Stimulated activated CD8-positive, alpha-beta memory T cell treated with anti-CD3 and anti-CD28 coated beads, Interleukin-12 subunit alpha, Interleukin-12 subunit beta, amount 100 ng/mL, for 4 hours (primary cell): ENCODE data around the gene MSTO1.
A peak's percentile ranks its signal among the peaks of the same experiment; 100 is the strongest.
"Not testable (repeated sequence)": the region's sequence is repeated elsewhere in the genome, so short reads cannot be mapped to it uniquely, and the experiment has no call there.

Source experiments
- DNase-seq: peaks from one replicate; pipeline ENCODE4 v3.0.0-alpha.2; 2020; ENCODE audit warnings: low read depth

The MSTO1 gene

GRCh38 chr1:155609515-155610256 lies at the start of gene MSTO1:
MSTO1 (plus strand) TSS chr1:155610218; CDS start chr1:155610249, 31 bp downstream.
- peak; percentile 89 for DNase-seq

- not testable (repeated sequence) for DNase-seq
Observed at GRCh38 chr1:155561779-155562580, 48.0 kb upstream of the MSTO1 start.

GRCh38 chr1:155562581-155563376 lies 47.2 kb upstream of the MSTO1 start, which contains the start of gene ASH1L:
ASH1L (minus strand) TSS chr1:155562803; CDS start chr1:155521519, 41,284 bp downstream.
- peak; percentile 91 for DNase-seq

GRCh38 chr1:155563377-155564022 lies 46.5 kb upstream of the MSTO1 start:
- not testable (repeated sequence) for DNase-seq

GRCh38 chr1:155569988-155570592 lies 39.9 kb upstream of the MSTO1 start:
- DNase-seq, result no peak

- no peak for DNase-seq
Observed at GRCh38 chr1:155570593-155570990, 39.4 kb upstream of the MSTO1 start.

GRCh38 chr1:155574077-155574476 lies 35.9 kb upstream of the MSTO1 start:
- DNase-seq, result no peak

GRCh38 chr1:155575608-155576007 lies 34.4 kb upstream of the MSTO1 start:
- DNase-seq, result not testable (repeated sequence)

- DNase-seq, result not testable (repeated sequence)
Observed at GRCh38 chr1:155583846-155584245, 26.2 kb upstream of the MSTO1 start.

- not testable (repeated sequence) for DNase-seq
Observed at GRCh38 chr1:155589282-155589681, 20.7 kb upstream of the MSTO1 start.

- DNase-seq, result not testable (repeated sequence)
Observed at GRCh38 chr1:155590516-155591247, 19.3 kb upstream of the MSTO1 start.

GRCh38 chr1:155591770-155592169 lies 18.2 kb upstream of the MSTO1 start:
- DNase-seq, result no peak

GRCh38 chr1:155595877-155596474 lies 14.0 kb upstream of the MSTO1 start:
- not testable (repeated sequence) for DNase-seq

- DNase-seq, result no peak
Observed at GRCh38 chr1:155596864-155597263, 13.2 kb upstream of the MSTO1 start.

GRCh38 chr1:155598842-155599331 lies 11.1 kb upstream of the MSTO1 start:
- DNase-seq, result no peak

- DNase-seq, result not testable (repeated sequence)
Observed at GRCh38 chr1:155599828-155600572, 10.0 kb upstream of the MSTO1 start.

- no peak for DNase-seq
Observed at GRCh38 chr1:155607708-155608107, 2.3 kb upstream of the MSTO1 start.

GRCh38 chr1:155608888-155609225 lies 1.2 kb upstream of the MSTO1 start:
- DNase-seq, result no peak

GRCh38 chr1:155610257-155610647 lies 234 bp downstream of the MSTO1 start:
- DNase-seq, result not testable (repeated sequence)
